Glomerular endothelial cell (primary cell): ENCODE measurements around the gene MYH10. TPM values are rescaled to one million over a fixed set of nuclear protein-coding genes. Genes with fewer than 3 reads are reported as not detected.

Experiments
- total RNA-seq: library from RNA; depleted of rRNA; stranded (reverse); fragments of >200 nt; gene quantifications from 2 replicates; pipeline ENCODE4 v1.2.3, GENCODE V29; 2015

MYH10 gene
- total RNA-seq, 1 donor from 2014 or later = 137 TPM

Other genes with a start within 250 kb of the MYH10 start
- gene RPL26, start 247.5 kb downstream of the MYH10 start, total RNA-seq = 2,562 and 3,740 TPM in 2 replicates
- gene RNF222, start 232.9 kb downstream of the MYH10 start, total RNA-seq = not detected in 2 replicates
- gene NDEL1, start 194.8 kb downstream of the MYH10 start, total RNA-seq = 44.6 and 64.2 TPM in 2 replicates
- gene CCDC42, start 114.1 kb upstream of the MYH10 start, total RNA-seq = not detected in 2 replicates
- not detected in 2 replicates for gene SPDYE4, start 127.8 kb upstream of the MYH10 start, total RNA-seq
- gene MFSD6L, start 168.6 kb upstream of the MYH10 start, total RNA-seq = 0.12 TPM in 1 of 2 replicates, not detected in the other
- gene PIK3R6, start 236.9 kb upstream of the MYH10 start, total RNA-seq = 0.10 and 1.2 TPM in 2 replicates